Mucosa of rectum (tissue), 2 donors: ENCODE measurements around the gene MPEG1.

Source experiments
- H3K27ac ChIP-seq, 2 donors: one replicate each; pipeline ENCODE4 v1.7.0; 2013; ENCODE audit warnings: inconsistent platforms in 2 of 2, low read depth in 2 of 2, low read length in 2 of 2
- H3K27me3 ChIP-seq, 2 donors: one replicate each; pipeline ENCODE4 v1.7.0; 2013; ENCODE audit warnings: low read length in 2 of 2; ENCODE audit not compliant: control insufficient read depth in 2 of 2, insufficient read depth in 2 of 2
- H3K36me3 ChIP-seq, 2 donors: one replicate each; pipeline ENCODE4 v1.7.0; 2013; ENCODE audit warnings: low read length in 2 of 2; ENCODE audit not compliant: control insufficient read depth in 2 of 2, insufficient read depth in 2 of 2
- H3K4me1 ChIP-seq, 2 donors: one replicate each; pipeline ENCODE4 v1.7.0; 2013; ENCODE audit warnings: low read length in 2 of 2, mild to moderate bottlenecking in 1 of 2; ENCODE audit not compliant: control insufficient read depth in 2 of 2, insufficient read depth in 2 of 2
- H3K4me3 ChIP-seq, 2 donors: one replicate each; pipeline ENCODE4 v1.7.0; 2013; ENCODE audit warnings: low read length in 2 of 2
- H3K9ac ChIP-seq, 2 donors: one replicate each; pipeline ENCODE4 v1.7.0; 2013; ENCODE audit warnings: low read length in 2 of 2, low read depth in 1 of 2, mild to moderate bottlenecking in 1 of 2
- H3K9me3 ChIP-seq, 2 donors: one replicate each; pipeline ENCODE4 v1.7.0; 2013; ENCODE audit warnings: low read length in 2 of 2; ENCODE audit not compliant: control insufficient read depth in 2 of 2
- donor health status: healthy.
- donor health status: Normal muscosa, but diverticular disease.

Gene MPEG1

GRCh38 chr11:59212744-59213631 is at the start of gene MPEG1:
Gene MPEG1, minus strand, starts transcription at chr11:59212927. Its CDS starts 62 bp downstream, at chr11:59212865.
- H3K27ac ChIP-seq: peak within 1 kb of the TSS; percentile 54 to 62
- peak within 1 kb of the TSS in 1 of 2 donors; percentile 22 for H3K9ac ChIP-seq
- H3K36me3 ChIP-seq: peaks cover 0 to 7% of the 10 kb centered on the region in 2 donors
- peaks cover 3 to 7% of the 10 kb centered on the region in 2 donors for H3K4me1 ChIP-seq
- peak within 1 kb of the TSS; percentile 53 to 61 for H3K4me3 ChIP-seq
- no peaks in the 10 kb centered on the region for H3K27me3 ChIP-seq
- H3K9me3 ChIP-seq: no peaks in the 10 kb centered on the region

- Histone ChIP-seq H3K4me1 (no peaks in the 10 kb centered on the region), H3K9me3 (no peaks in the 10 kb centered on the region), H3K9ac (no peak overlapping the region), H3K36me3 (no peaks in the 10 kb centered on the region), H3K4me3 (no peak overlapping the region), H3K27me3 (peaks cover 0 to 2% of the 10 kb centered on the region in 2 donors), H3K27ac (no peak overlapping the region)
Observed at GRCh38 chr11:59262177-59262818, 49.6 kb upstream of the MPEG1 start.

GRCh38 chr11:59261150-59261549 is 48.4 kb upstream of the MPEG1 start:
- peaks cover 0 to 3% of the 10 kb centered on the region in 2 donors for H3K27me3 ChIP-seq
- H3K36me3 ChIP-seq: no peaks in the 10 kb centered on the region
- H3K9ac ChIP-seq: no peak overlapping the region
- no peaks in the 10 kb centered on the region for H3K9me3 ChIP-seq
- no peak overlapping the region for H3K27ac ChIP-seq
- no peak overlapping the region for H3K4me3 ChIP-seq
- no peaks in the 10 kb centered on the region for H3K4me1 ChIP-seq

- Histone ChIP-seq H3K9me3 (no peaks in the 10 kb centered on the region), H3K4me3 (no peak overlapping the region), H3K4me1 (no peaks in the 10 kb centered on the region), H3K9ac (no peak overlapping the region), H3K36me3 (no peaks in the 10 kb centered on the region), H3K27ac (no peak overlapping the region), H3K27me3 (peaks cover 0 to 3% of the 10 kb centered on the region in 2 donors)
Observed at GRCh38 chr11:59259867-59260475, 47.2 kb upstream of the MPEG1 start.

GRCh38 chr11:59259047-59259446 is 46.3 kb upstream of the MPEG1 start:
- H3K4me1 ChIP-seq: no peaks in the 10 kb centered on the region
- no peaks in the 10 kb centered on the region for H3K36me3 ChIP-seq
- H3K9me3 ChIP-seq: no peaks in the 10 kb centered on the region
- H3K9ac ChIP-seq: no peak overlapping the region
- H3K27me3 ChIP-seq: peaks cover 0 to 3% of the 10 kb centered on the region in 2 donors
- H3K27ac ChIP-seq: no peak overlapping the region
- no peak overlapping the region for H3K4me3 ChIP-seq

GRCh38 chr11:59255281-59255680 is 42.6 kb upstream of the MPEG1 start:
- Histone ChIP-seq H3K4me1 (no peaks in the 10 kb centered on the region), H3K36me3 (no peaks in the 10 kb centered on the region), H3K9me3 (no peaks in the 10 kb centered on the region), H3K4me3 (no peak overlapping the region), H3K27ac (no peak overlapping the region), H3K9ac (no peak overlapping the region), H3K27me3 (peaks cover 0 to 3% of the 10 kb centered on the region in 2 donors)

- Histone ChIP-seq H3K4me1 (no peaks in the 10 kb centered on the region), H3K27me3 (peaks cover 0 to 3% of the 10 kb centered on the region in 2 donors), H3K9me3 (no peaks in the 10 kb centered on the region), H3K36me3 (no peaks in the 10 kb centered on the region), H3K4me3 (no peak overlapping the region), H3K27ac (no peak overlapping the region), H3K9ac (no peak overlapping the region)
Observed at GRCh38 chr11:59254286-59254685, 41.6 kb upstream of the MPEG1 start.

- H3K27ac ChIP-seq: no peak overlapping the region
- H3K4me3 ChIP-seq: no peak overlapping the region
- peaks cover 0 to 3% of the 10 kb centered on the region in 2 donors for H3K27me3 ChIP-seq
- H3K4me1 ChIP-seq: no peaks in the 10 kb centered on the region
- H3K36me3 ChIP-seq: no peaks in the 10 kb centered on the region
- no peak overlapping the region for H3K9ac ChIP-seq
- no peaks in the 10 kb centered on the region for H3K9me3 ChIP-seq
Observed at GRCh38 chr11:59253001-59253400, 40.3 kb upstream of the MPEG1 start.

- H3K27ac ChIP-seq: no peak overlapping the region
- H3K4me1 ChIP-seq: no peaks in the 10 kb centered on the region
- H3K36me3 ChIP-seq: no peaks in the 10 kb centered on the region
- H3K27me3 ChIP-seq: no peaks in the 10 kb centered on the region
- H3K9ac ChIP-seq: no peak overlapping the region
- H3K4me3 ChIP-seq: no peak overlapping the region
- H3K9me3 ChIP-seq: no peaks in the 10 kb centered on the region
Observed at GRCh38 chr11:59249535-59249934, 36.8 kb upstream of the MPEG1 start.
